GM12874 (cell line): Measurements from ENCODE around the gene KRT86.

Experiments
- CTCF ChIP-seq: IDR thresholded peaks from 2 replicates; pipeline ENCODE4 v1.5.1; 2011; ENCODE audit warnings: low read depth, mild to moderate bottlenecking, control low read depth, low read length, moderate library complexity; ENCODE audit not compliant: insufficient read depth

The KRT86 gene

DNA sequence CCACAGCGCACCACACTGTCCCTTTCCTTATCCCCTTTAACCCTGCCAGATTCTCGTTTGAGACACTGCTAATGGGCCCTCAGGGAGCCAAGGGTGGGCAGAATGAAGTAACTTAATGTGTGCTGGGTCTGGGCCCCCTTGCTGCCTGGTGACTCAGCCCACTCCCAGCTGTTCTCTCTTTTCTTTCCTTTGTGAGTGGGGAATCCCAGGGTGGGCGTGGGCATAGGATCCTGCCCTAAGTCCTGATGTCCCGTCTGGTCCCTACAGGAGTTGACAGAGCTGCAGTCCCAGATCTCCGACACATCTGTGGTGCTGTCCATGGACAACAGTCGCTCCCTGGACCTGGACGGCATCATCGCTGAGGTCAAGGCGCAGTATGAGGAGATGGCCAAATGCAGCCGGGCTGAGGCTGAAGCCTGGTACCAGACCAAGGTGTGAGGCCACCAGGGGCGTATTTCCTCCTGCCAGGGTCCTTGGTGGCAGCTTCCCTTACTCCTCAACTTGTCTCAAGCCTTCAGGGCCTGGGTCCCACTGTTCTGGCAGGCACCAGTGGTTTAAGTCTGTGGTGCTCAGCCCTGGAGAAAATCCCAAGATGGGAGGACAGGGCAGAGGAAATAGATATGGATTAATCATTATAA lies 33.1 kb upstream of the KRT86 start:
- TF ChIP-seq CTCF: no peak

GRCh38 chr12:52242442-52243258 lies 31.8 kb upstream of the KRT86 start:
- TF ChIP-seq CTCF: no peak

DNA sequence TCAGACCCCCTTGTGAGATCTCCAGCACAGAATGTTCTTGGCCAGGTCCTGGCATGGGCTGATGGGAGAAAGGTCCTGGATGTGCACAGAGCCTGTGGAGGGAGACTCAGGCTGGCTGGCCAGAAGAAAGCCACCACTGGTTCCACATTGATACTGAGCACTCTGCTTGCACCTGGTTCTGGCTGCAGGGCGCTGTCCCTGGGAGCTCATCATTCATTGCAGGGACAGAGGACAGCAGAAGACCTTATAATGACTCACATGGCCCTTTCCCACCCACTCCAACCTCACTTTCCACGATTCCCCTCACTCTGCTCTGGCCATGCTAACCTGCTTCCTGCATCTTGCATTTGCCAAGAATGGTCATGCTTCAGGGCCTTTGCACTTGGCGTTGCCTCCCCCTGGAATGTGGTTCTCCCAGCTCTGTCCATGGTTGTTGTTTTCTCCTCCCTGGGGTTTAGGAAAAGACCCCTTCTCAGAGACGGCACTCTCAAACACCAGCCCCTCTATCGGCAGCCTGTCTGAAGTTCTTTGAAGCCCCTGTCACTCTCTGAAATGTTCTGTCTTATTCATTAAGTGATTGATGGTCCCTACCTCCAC lies 31.1 kb upstream of the KRT86 start:
- TF ChIP-seq CTCF: no peak

DNA sequence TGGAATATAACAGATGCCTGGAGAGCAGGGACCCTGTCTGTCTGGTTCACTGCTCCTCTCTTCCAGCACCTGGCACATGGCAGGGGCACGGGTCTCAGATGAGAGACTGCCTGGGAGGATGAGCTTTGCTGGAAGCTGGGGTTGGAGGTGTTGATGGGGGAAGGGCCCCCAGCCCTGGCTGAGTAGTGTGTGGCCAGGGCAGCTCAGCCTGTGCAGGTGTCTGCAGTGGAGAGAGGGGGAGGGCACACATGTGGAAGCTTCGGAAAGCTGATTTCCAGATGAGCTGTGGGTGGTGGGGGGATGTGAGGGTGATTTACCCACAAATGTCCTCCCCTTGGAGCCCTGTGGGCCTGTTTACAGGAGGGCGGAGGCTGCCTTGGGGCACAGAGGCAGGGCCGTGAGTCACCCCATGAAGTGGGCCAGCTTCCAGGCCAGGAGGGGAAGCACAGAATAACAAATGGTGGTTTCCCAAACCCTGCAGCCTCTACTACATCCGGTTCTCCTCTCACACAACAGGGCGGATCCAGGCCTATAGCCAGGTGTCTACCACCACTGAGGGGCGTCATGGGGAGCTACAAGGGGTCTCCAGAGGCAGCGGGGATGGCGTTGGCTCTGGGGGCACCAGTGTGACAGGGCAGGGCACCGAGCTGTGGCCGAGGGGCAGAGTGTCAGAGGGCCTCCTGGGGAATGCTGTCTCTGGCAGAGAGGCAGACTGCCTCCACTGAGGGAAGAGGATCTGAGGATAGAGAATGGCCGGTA lies 30.4 kb upstream of the KRT86 start:
- TF ChIP-seq CTCF: no peak

GRCh38 chr12:52244615-52244994 lies 29.8 kb upstream of the KRT86 start:
- no peak for TF ChIP-seq CTCF

- no peak for TF ChIP-seq CTCF
These were observed 29.0 kb upstream of the KRT86 start for GRCh38 chr12:52245259-52245961.
